ENCODE data around the gene CNTFR.

The CNTFR gene

DNA sequence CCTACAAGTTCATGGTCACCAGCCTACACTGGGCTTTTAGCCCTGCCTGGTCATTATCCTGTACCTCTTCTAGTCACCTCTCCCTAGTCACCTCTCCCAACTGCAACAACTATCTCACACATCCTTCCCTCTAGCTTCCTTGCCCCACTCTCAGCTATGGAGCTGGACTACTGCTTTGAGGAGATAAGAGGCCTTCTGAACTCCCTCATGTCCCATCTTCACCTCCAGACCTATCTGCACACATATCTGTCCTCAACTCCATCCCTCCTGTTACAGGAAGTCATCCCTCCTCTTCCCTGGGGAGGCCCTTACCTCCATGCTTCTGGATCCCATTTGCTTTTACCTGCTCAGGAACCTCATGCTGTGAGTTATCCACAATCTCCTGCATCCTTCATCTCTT is 16.7 kb upstream of the CNTFR start:
- TF ChIP-seq, protein P1, sequence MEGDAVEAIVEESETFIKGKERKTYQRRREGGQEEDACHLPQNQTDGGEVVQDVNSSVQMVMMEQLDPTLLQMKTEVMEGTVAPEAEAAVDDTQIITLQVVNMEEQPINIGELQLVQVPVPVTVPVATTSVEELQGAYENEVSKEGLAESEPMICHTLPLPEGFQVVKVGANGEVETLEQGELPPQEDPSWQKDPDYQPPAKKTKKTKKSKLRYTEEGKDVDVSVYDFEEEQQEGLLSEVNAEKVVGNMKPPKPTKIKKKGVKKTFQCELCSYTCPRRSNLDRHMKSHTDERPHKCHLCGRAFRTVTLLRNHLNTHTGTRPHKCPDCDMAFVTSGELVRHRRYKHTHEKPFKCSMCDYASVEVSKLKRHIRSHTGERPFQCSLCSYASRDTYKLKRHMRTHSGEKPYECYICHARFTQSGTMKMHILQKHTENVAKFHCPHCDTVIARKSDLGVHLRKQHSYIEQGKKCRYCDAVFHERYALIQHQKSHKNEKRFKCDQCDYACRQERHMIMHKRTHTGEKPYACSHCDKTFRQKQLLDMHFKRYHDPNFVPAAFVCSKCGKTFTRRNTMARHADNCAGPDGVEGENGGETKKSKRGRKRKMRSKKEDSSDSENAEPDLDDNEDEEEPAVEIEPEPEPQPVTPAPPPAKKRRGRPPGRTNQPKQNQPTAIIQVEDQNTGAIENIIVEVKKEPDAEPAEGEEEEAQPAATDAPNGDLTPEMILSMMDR (IDR thresholded peaks at IDR 0.05), result no peak
- Histone ChIP-seq H3K4me3 (no peak overlapping the region), H3K9me3 (no peaks in the 10 kb centered on the region), H3K4me1 (peaks cover 0 to 7% (median 4%) of the 10 kb centered on the region in 4 donors), H3K27ac (no peak overlapping the region), H3K27me3 (no peaks in the 10 kb centered on the region), H3K36me3 (no peaks in the 10 kb centered on the region)
- DNase-seq, result no peak
- intact Hi-C loops (cut with DNase I; ENCODE audit: low total_unique reads), result no loop called here

- Histone ChIP-seq H3K9me3 (no peaks in the 10 kb centered on the region), H3K4me1 (no peaks in the 10 kb centered on the region), H3K27ac (no peak overlapping the region), H3K36me3 (no peaks in the 10 kb centered on the region), H3K4me3 (no peak overlapping the region), H3K27me3 (no peaks in the 10 kb centered on the region)
- intact Hi-C loops (cut with DNase I; ENCODE audit: low total_unique reads), result no loop called here
- DNase-seq, result peak; percentile 85
- TF ChIP-seq, protein P1 (IDR thresholded peaks at IDR 0.05), result peak; percentile 87 to 88
Observed at GRCh38 chr9:34603610-34604231, 14.2 kb upstream of the CNTFR start.

DNA sequence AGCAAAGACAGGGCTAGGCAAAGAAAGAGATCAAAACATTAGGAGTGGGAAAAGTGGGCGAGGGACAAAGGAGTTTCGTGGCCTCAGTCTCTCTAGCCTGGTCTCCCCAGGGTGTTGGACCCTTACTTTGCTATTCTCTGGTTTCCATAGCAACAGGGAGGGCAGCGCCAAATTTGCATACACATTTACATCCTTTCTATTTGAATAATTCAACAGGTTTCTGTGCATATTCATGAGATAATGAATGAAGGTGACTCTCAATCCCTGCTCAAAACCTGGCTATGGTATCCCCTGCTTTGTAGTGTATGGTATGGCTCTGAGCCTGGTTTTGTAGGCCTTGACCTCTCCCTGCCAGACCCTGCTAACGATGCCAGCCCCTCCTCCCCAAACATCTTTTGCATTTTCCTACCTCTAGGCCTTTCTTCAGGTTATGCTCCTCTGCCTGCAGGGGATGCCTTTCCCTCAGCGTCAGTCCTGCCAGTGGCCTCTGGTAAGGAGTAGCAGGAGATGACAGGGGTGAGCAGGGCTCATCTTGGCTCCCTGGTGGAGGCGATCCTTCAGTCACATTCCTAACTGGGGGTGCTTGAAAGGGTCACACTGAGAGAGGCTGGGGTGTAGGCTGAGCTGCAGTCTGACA is 12.5 kb upstream of the CNTFR start:
- DNase-seq, result no peak
- TF ChIP-seq, protein P1 (IDR thresholded peaks at IDR 0.05), result no peak
- H3K27me3 ChIP-seq, result peaks cover 0 to 4% of the 10 kb centered on the region in 2 donors
- no peak overlapping the region for H3K4me3 ChIP-seq
- H3K36me3 ChIP-seq, result no peaks in the 10 kb centered on the region
- H3K9me3 ChIP-seq, result no peaks in the 10 kb centered on the region
- intact Hi-C loops (cut with DNase I; ENCODE audit: low total_unique reads), result no loop called here
- H3K27ac ChIP-seq, result no peak overlapping the region
- no peaks in the 10 kb centered on the region for H3K4me1 ChIP-seq

DNA sequence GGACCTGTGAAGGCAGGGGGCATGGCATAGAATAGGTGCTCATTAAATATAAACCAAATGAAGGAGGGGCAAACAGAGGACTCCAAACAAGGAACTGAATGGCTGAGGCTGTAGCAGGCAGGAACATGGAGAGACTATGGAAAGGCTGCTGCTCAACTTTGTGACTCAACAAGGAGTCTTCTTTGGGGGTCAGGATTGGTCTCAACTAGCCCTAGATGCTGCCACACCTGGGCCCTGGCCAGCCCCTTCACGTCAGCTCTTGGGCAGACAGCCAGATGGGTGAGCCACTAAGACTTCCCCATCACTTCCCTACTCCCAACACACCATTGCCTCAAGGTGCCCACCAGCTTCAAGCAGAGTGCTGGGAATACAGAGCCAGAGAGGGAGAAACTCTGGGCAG is 11.4 kb upstream of the CNTFR start:
- Histone ChIP-seq H3K27me3 (peaks cover 0 to 4% of the 10 kb centered on the region in 2 donors), H3K4me1 (no peaks in the 10 kb centered on the region), H3K27ac (no peak overlapping the region), H3K36me3 (no peaks in the 10 kb centered on the region), H3K9me3 (no peaks in the 10 kb centered on the region), H3K4me3 (no peak overlapping the region)
- TF ChIP-seq, protein P1 (IDR thresholded peaks at IDR 0.05), result no peak
- no peak for DNase-seq
- intact Hi-C loops (cut with DNase I; ENCODE audit: low total_unique reads), result no loop called here

DNA sequence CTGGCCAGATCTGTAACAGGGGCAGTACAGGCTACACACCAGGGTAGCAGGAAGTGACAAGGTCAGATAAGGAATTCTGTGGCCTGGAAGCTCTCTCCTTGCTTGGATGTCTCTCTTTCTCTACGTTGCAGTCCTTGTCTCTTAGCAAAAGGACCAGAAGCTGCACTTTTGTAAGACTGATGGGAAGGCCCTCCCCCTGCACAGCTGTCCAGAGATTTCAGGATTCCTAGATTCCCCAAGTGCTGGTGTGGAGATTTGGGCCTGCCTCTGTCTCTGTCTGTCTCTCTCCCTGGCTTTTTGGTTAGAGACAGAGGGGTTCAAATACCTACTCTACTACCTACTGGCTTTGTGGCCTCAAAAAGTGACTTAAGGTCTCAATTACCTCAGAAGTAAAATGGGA is 10.0 kb upstream of the CNTFR start:
- Histone ChIP-seq H3K27ac (no peak overlapping the region), H3K36me3 (no peaks in the 10 kb centered on the region), H3K4me1 (peaks cover 0 to 2% (median 0%) of the 10 kb centered on the region in 4 donors), H3K4me3 (no peak overlapping the region), H3K9me3 (no peaks in the 10 kb centered on the region), H3K27me3 (peaks cover 0 to 4% of the 10 kb centered on the region in 2 donors)
- TF ChIP-seq, protein P1 (IDR thresholded peaks at IDR 0.05), result no peak
- intact Hi-C loops (cut with DNase I; ENCODE audit: low total_unique reads), result no loop called here
- no peak for DNase-seq

All from tibial artery (tissue), 4 donors.